Tibial artery (tissue), 4 donors: Measurements from ENCODE around the gene TNS1.

Source experiments
- DNase-seq, 2 donors: peaks; one replicate each; pipeline ENCODE4 v3.0.0-alpha.2; 2019
- H3K27ac ChIP-seq, 2 donors: fragments of 200-600 bp; sonication (generic) in 1 of 2; 1 replicate in 1 of 2; 2 replicates in 1 of 2; pipeline ENCODE4 v1.5.1; 2018 to 2019; ENCODE audit warnings: mild to moderate bottlenecking in 1 of 2
- H3K27me3 ChIP-seq, 2 donors: fragments of 200-600 bp; sonication (generic) in 1 of 2; one replicate each; pipeline versions ENCODE4 v1.5.1 to v1.6.0; 2016 to 2019
- H3K36me3 ChIP-seq, 3 donors: fragments of 200-600 bp; sonication (generic) in 2 of 3; one replicate each; pipeline ENCODE4 v1.5.1; 2016 to 2019; ENCODE audit warnings: mild to moderate bottlenecking in 2 of 3
- H3K4me1 ChIP-seq, 4 donors: fragments of 200-600 bp; sonication (generic) in 2 of 4; 1 replicate in 3 of 4; 2 replicates in 1 of 4; pipeline ENCODE4 v1.5.1; 2016 to 2019
- H3K4me3 ChIP-seq, 2 donors: fragments of 200-600 bp; sonication (generic) in 1 of 2; 1 replicate in 1 of 2; 2 replicates in 1 of 2; pipeline ENCODE4 v1.5.1; 2018 to 2019; ENCODE audit warnings: mild to moderate bottlenecking in 2 of 2
- H3K9me3 ChIP-seq, 3 donors: fragments of 200-600 bp; sonication (generic) in 1 of 3; one replicate each; pipeline ENCODE4 v1.5.1; 2016 to 2019
- CTCF ChIP-seq, 2 experiments: fragments of 200-600 bp in 1 of 2; fragments of 450-650 bp in 1 of 2; IDR thresholded peaks; one replicate each; pipeline ENCODE4 v1.5.1; 2017 to 2019; ENCODE audit warnings: antibody characterized with exemption in 2 of 2, mild to moderate bottlenecking in 1 of 2, moderate library complexity in 1 of 2
- intact Hi-C: fragments of 100-400 bp; cut with DNase I; formaldehyde crosslinking; loops from one replicate; pipeline ENCODE4 v1.15.0; 2023; ENCODE audit warnings: low total_unique reads

Gene TNS1

GRCh38 chr2:217923007-217923686 lies 79.6 kb downstream of the TNS1 start:
- Histone ChIP-seq H3K27ac (peak overlapping the region; percentile 95 to 98), H3K4me3 (peak overlapping the region; percentile 26 to 44), H3K4me1 (peaks cover 24 to 100% (median 99%) of the 10 kb centered on the region in 4 donors), H3K9me3 (no peaks in the 10 kb centered on the region), H3K27me3 (no peaks in the 10 kb centered on the region), H3K36me3 (peaks cover 19 to 39% (median 21%) of the 10 kb centered on the region in 3 donors)
- intact Hi-C loops: no loop called here
- no peak for DNase-seq
- no peak for TF ChIP-seq CTCF (IDR thresholded peaks at IDR 0.05)

- peak; percentile 72 to 94 for DNase-seq
- Histone ChIP-seq H3K9me3 (no peaks in the 10 kb centered on the region), H3K4me3 (peak overlapping the region; percentile 26 to 44), H3K4me1 (peaks cover 17 to 100% (median 99%) of the 10 kb centered on the region in 4 donors), H3K36me3 (peaks cover 24 to 47% (median 29%) of the 10 kb centered on the region in 3 donors), H3K27ac (peak overlapping the region; percentile 95 to 98), H3K27me3 (no peaks in the 10 kb centered on the region)
- TF ChIP-seq CTCF (IDR thresholded peaks at IDR 0.05): peak in 1 of 2 experiments; percentile 32
- intact Hi-C loops: no loop called here
These were observed 80.4 kb downstream of the TNS1 start for GRCh38 chr2:217922101-217923006.

GRCh38 chr2:217920879-217921603 lies 81.8 kb downstream of the TNS1 start:
- no peak for TF ChIP-seq CTCF (IDR thresholded peaks at IDR 0.05)
- DNase-seq: peak; percentile 72 to 95
- intact Hi-C loops: no loop called here
- H3K4me1 ChIP-seq: peaks cover 15 to 100% (median 99%) of the 10 kb centered on the region in 4 donors
- peak overlapping the region; percentile 28 to 44 for H3K4me3 ChIP-seq
- H3K36me3 ChIP-seq: peaks cover 25 to 44% (median 31%) of the 10 kb centered on the region in 3 donors
- no peaks in the 10 kb centered on the region for H3K27me3 ChIP-seq
- H3K27ac ChIP-seq: peak overlapping the region; percentile 95 to 98
- H3K9me3 ChIP-seq: no peaks in the 10 kb centered on the region

- Histone ChIP-seq H3K4me1 (peaks cover 15 to 100% (median 99%) of the 10 kb centered on the region in 4 donors), H3K4me3 (peak overlapping the region; percentile 28 to 44), H3K36me3 (peaks cover 37 to 51% (median 43%) of the 10 kb centered on the region in 3 donors), H3K27me3 (no peaks in the 10 kb centered on the region), H3K9me3 (no peaks in the 10 kb centered on the region), H3K27ac (peak overlapping the region; percentile 95 to 98)
- intact Hi-C loops: no loop called here
- no peak for TF ChIP-seq CTCF (IDR thresholded peaks at IDR 0.05)
- DNase-seq: peak; percentile 72 to 94
These were observed 82.9 kb downstream of the TNS1 start for GRCh38 chr2:217919781-217920351.

GRCh38 chr2:217919204-217919603 lies 83.6 kb downstream of the TNS1 start:
- Histone ChIP-seq H3K9me3 (no peaks in the 10 kb centered on the region), H3K27ac (peak overlapping the region; percentile 95 to 98), H3K4me3 (peak overlapping the region in 1 of 2 donors; percentile 44), H3K36me3 (peaks cover 41 to 52% (median 44%) of the 10 kb centered on the region in 3 donors), H3K4me1 (peaks cover 15 to 100% (median 99%) of the 10 kb centered on the region in 4 donors), H3K27me3 (no peaks in the 10 kb centered on the region)
- no peak for TF ChIP-seq CTCF (IDR thresholded peaks at IDR 0.05)
- no peak for DNase-seq
- intact Hi-C loops: no loop called here
